SK-N-SH (cell line): ENCODE results near the gene SEC11A. TPM values are rescaled to one million over a fixed set of nuclear protein-coding genes. Genes with fewer than 3 reads are reported as not detected.

Experiments used
- CTCF ChIA-PET: fragments of 300-600, 350-600 bp; formaldehyde crosslinking; extraction: SDS; loops from one replicate; lab custom pipeline; 2021; lab: Yijun Ruan, JAX
- POLR2A ChIA-PET: fragments of 350-600 bp; sonication (Branson Sonifier 250); formaldehyde crosslinking; extraction: SDS; loops from one replicate; lab custom pipeline; 2020; ENCODE audit warnings: antibody characterized with exemption, inconsistent platforms; lab: Yijun Ruan, JAX
- DNase-seq: peaks from one replicate; pipeline ENCODE4 v3.0.0; 2012
- H2AFZ ChIP-seq: fragments of 200-600 bp; sonication (generic); 2 replicates; pipeline ENCODE4 v1.8.1; 2016; ENCODE audit warnings: antibody characterized with exemption, mild to moderate bottlenecking, low read depth
- H3F3A ChIP-seq: fragments of 200-600 bp; sonication (generic); replicated peaks from 2 replicates; pipeline ENCODE3; 2016; ENCODE audit warnings: antibody characterized with exemption, mild to moderate bottlenecking; ENCODE audit not compliant: insufficient read depth
- H3K27ac ChIP-seq, 2 experiments: fragments of 200-500 bp in 1 of 2; fragments of 200-600 bp in 1 of 2; sonication (Bioruptor generic) in 1 of 2; sonication (generic), shearing (Covaris generic) in 1 of 2; 2 replicates each; pipeline versions ENCODE4 v1.5.1 to v1.6.1; 2014 to 2016; ENCODE audit warnings: low read depth in 2 of 2, inconsistent platforms in 1 of 2, low read length in 1 of 2, mild to moderate bottlenecking in 1 of 2, mixed read lengths in 1 of 2
- H3K27me3 ChIP-seq: fragments of 200-600 bp; sonication (generic), shearing (Covaris generic); 2 replicates; pipeline ENCODE4 v1.6.1; 2016; ENCODE audit warnings: mixed run types; ENCODE audit not compliant: insufficient read depth
- H3K36me3 ChIP-seq, 2 experiments: fragments of 200-500 bp in 1 of 2; fragments of 200-600 bp in 1 of 2; sonication (Bioruptor generic) in 1 of 2; sonication (generic) in 1 of 2; replicated peaks in 1 of 2; 2 replicates each; pipeline versions ENCODE3 to v1.5.1; 2014 to 2016; ENCODE audit warnings: low read length in 1 of 2, mild to moderate bottlenecking in 1 of 2; ENCODE audit not compliant: insufficient read depth in 2 of 2, control insufficient read depth in 1 of 2
- H3K4me1 ChIP-seq, 2 experiments: fragments of 200-500 bp in 1 of 2; fragments of 200-600 bp in 1 of 2; sonication (Bioruptor generic) in 1 of 2; sonication (generic), shearing (Covaris generic) in 1 of 2; 2 replicates each; pipeline versions ENCODE4 v1.5.1 to v1.6.1; 2014 to 2016; ENCODE audit warnings: low read depth in 1 of 2, low read length in 1 of 2, mixed run types in 1 of 2; ENCODE audit not compliant: insufficient read depth in 2 of 2, control insufficient read depth in 1 of 2
- H3K4me2 ChIP-seq: fragments of 200-600 bp; sonication (generic), shearing (Covaris generic); 2 replicates; pipeline ENCODE4 v1.6.1; 2017; ENCODE audit warnings: mixed run types
- H3K4me3 ChIP-seq, 2 experiments: fragments of 200-500 bp in 1 of 2; fragments of 200-600 bp in 1 of 2; sonication (Bioruptor generic) in 1 of 2; sonication (generic), shearing (Covaris generic) in 1 of 2; 2 replicates each; pipeline versions ENCODE4 v1.5.1 to v1.8.1; 2014 to 2016; ENCODE audit warnings: low read depth in 2 of 2, inconsistent platforms in 1 of 2, low read length in 1 of 2, mild to moderate bottlenecking in 1 of 2, mixed read lengths in 1 of 2, moderate library complexity in 1 of 2
- H3K79me2 ChIP-seq: fragments of 200-600 bp; sonication (generic); 2 replicates; pipeline ENCODE4 v1.8.1; 2017; ENCODE audit warnings: mild to moderate bottlenecking; ENCODE audit not compliant: insufficient read depth
- H3K9ac ChIP-seq: fragments of 200-600 bp; sonication (generic); 2 replicates; pipeline ENCODE4 v1.6.1; 2017; ENCODE audit warnings: mixed run types
- H3K9me2 ChIP-seq: fragments of 200-600 bp; sonication (generic); 2 replicates; pipeline ENCODE4 v1.6.1; 2017; ENCODE audit warnings: mixed run types
- H3K9me3 ChIP-seq: fragments of 200-600 bp; sonication (generic); 2 replicates; pipeline ENCODE4 v1.6.1; 2017; ENCODE audit warnings: mixed run types, mild to moderate bottlenecking, moderate library complexity
- H4K20me1 ChIP-seq: fragments of 200-600 bp; sonication (generic); 2 replicates; pipeline ENCODE4 v1.6.1; 2017; ENCODE audit warnings: mild to moderate bottlenecking, mixed run types; ENCODE audit not compliant: insufficient read depth
- GATA2 ChIP-seq: sonication (generic); formaldehyde crosslinking; IDR thresholded peaks from 2 replicates; pipeline ENCODE4 v1.5.0; 2020; ENCODE audit warnings: mild to moderate bottlenecking, missing genetic modification reagents
- IRF3 ChIP-seq: fragments of 150-350 bp; IDR thresholded peaks from 2 replicates; pipeline ENCODE4 v1.6.1; 2016; ENCODE audit warnings: mild to moderate bottlenecking, low read depth, low read length
- MAX ChIP-seq: IDR thresholded peaks from 2 replicates; pipeline ENCODE4 v1.4.0; 2012; ENCODE audit warnings: low read depth
- MXI1 ChIP-seq: IDR thresholded peaks from 2 replicates; pipeline ENCODE4 v1.6.1; 2012; ENCODE audit warnings: mild to moderate bottlenecking, low read depth, low read length, improper control_type of control experiment
- RFX5 ChIP-seq: IDR thresholded peaks from 2 replicates; pipeline ENCODE4 v1.6.1; 2012; ENCODE audit warnings: mild to moderate bottlenecking, improper control_type of control experiment, low read length
- RXRA ChIP-seq: IDR thresholded peaks from 2 replicates; pipeline ENCODE4 v1.4.0; 2012; ENCODE audit warnings: low read depth, mild to moderate bottlenecking, borderline replicate concordance
- YY1 ChIP-seq: IDR thresholded peaks from 2 replicates; pipeline ENCODE4 v1.4.0; 2012; ENCODE audit warnings: low read depth, mild to moderate bottlenecking
- ZBTB33 ChIP-seq: IDR thresholded peaks from 2 replicates; pipeline ENCODE4 v1.4.0; 2012; ENCODE audit warnings: low read depth, borderline replicate concordance
- WGBS: methylation state at CpG from one replicate; pipeline ENCODE4 v1.1.6; 2017; ENCODE audit warnings: low lambda C conversion rate; 5-methylcytosine and 5-hydroxymethylcytosine counted together
- polyA plus RNA-seq, 3 experiments: library from polyadenylated mRNA; depleted of rRNA; stranded (reverse); fragments of >200 nt; gene quantifications; 2 replicates each; pipeline ENCODE4 v1.2.3, GENCODE V29; 2012

The SEC11A gene
- polyA plus RNA-seq, 1 of the 3 experiments (the other 2 are of a cell fraction): 107 TPM

- WGBS: 7% methylated on average over 44 of the region's 105 CpGs
- DNase-seq: peak; percentile 81
- H3K79me2 ChIP-seq: peaks cover 32% of the 10 kb centered on the region
- H2AFZ ChIP-seq: peak overlapping the region; percentile 27; the same call in 1 of the 2 replicates
- H3K4me2 ChIP-seq: peak overlapping the region; percentile 97
- CTCF ChIA-PET: interaction anchor here (1.3 to 2.0 kb wide), 2 partner anchors 21 to 22 kb away, joined by 4 to 6 read pairs; partner anchors contain the start of gene WDR73
- peaks cover 13 to 19% of the 10 kb centered on the region in 2 experiments; a peak in 3 of 4 replicates for H3K4me1 ChIP-seq
- TF ChIP-seq IRF3: no peak
- peak; percentile 12; the same call in 1 of the 2 replicates for TF ChIP-seq MAX
- peak; percentile 27; the same call in 1 of the 2 replicates for TF ChIP-seq MXI1
- POLR2A ChIA-PET: interaction anchor here (0.9 kb wide), 1 partner anchor 16 kb away, joined by 3 read pairs; no protein-coding TSS in a partner anchor
- H3F3A ChIP-seq: peaks cover 20% of the 10 kb centered on the region
- no peaks in the 10 kb centered on the region for H3K9me2 ChIP-seq
- H3K27ac ChIP-seq: peak overlapping the region in 1 of 2 experiments; percentile 38; a peak in 2 of 4 replicates
- H4K20me1 ChIP-seq: peaks cover 10% of the 10 kb centered on the region; the same call in 1 of the 2 replicates
- H3K9me3 ChIP-seq: no peaks in the 10 kb centered on the region
- peak overlapping the region; percentile 51; the same call in 1 of the 2 replicates for H3K9ac ChIP-seq
- peak overlapping the region; percentile 57 to 75 for H3K4me3 ChIP-seq
- H3K36me3 ChIP-seq: peaks cover 8 to 14% of the 10 kb centered on the region in 2 experiments
- no peaks in the 10 kb centered on the region for H3K27me3 ChIP-seq
These were observed 82.4 kb downstream of the SEC11A start for GRCh38 chr15:84633311-84634227.

- TF ChIP-seq RFX5 (no peak), GATA2 (no peak), RXRA (no peak), YY1 (peak; percentile 53; the same call in 1 of the 2 replicates), ZBTB33 (no peak)
- no peaks in the 10 kb centered on the region for H3K9me3 ChIP-seq
- no peaks in the 10 kb centered on the region for H3K9me2 ChIP-seq
- POLR2A ChIA-PET: interaction anchor here (1.0 to 1.3 kb wide), 4 partner anchors 11 to 31 kb away, joined by 3 to 7 read pairs (median 5); partner anchors contain the start of genes WDR73 and ZSCAN2
- H2AFZ ChIP-seq: peak overlapping the region; percentile 88
- peaks cover 20% of the 10 kb centered on the region for H3F3A ChIP-seq
- peaks cover 10% of the 10 kb centered on the region; the same call in 1 of the 2 replicates for H4K20me1 ChIP-seq
- no peak for DNase-seq
- peaks cover 6 to 8% of the 10 kb centered on the region in 2 experiments for H3K36me3 ChIP-seq
- peak overlapping the region; percentile 59 for H3K9ac ChIP-seq
- peak overlapping the region; percentile 53 to 72 for H3K27ac ChIP-seq
- H3K4me2 ChIP-seq: peak overlapping the region; percentile 97
- peak overlapping the region; percentile 72 to 75 for H3K4me3 ChIP-seq
- WGBS: 51% methylated on average over 7 of the region's 7 CpGs
- H3K27me3 ChIP-seq: no peaks in the 10 kb centered on the region
- peaks cover 13 to 19% of the 10 kb centered on the region in 2 experiments; a peak in 3 of 4 replicates for H3K4me1 ChIP-seq
- CTCF ChIA-PET: interaction anchor here (1.0 to 1.9 kb wide), 6 partner anchors 11 to 247 kb away, joined by 3 to 5 read pairs (median 4); partner anchors contain the start of gene WDR73
- H3K79me2 ChIP-seq: peaks cover 32% of the 10 kb centered on the region
These were observed 84.2 kb downstream of the SEC11A start for GRCh38 chr15:84631706-84632272.
